Ascending aorta (tissue), 2 donors: ENCODE results near the gene SLC35F3. TPM values are rescaled to one million over a fixed set of nuclear protein-coding genes. Genes with fewer than 3 reads are reported as not detected.

Experiments
- DNase-seq, 2 donors: peaks; one replicate each; pipeline ENCODE4 v3.0.0-alpha.2; 2019; ENCODE audit warnings: low spot score in 2 of 2
- H3K27ac ChIP-seq, 2 donors: fragments of 200-600 bp; sonication (generic); one replicate each; pipeline ENCODE4 v1.5.1; 2016 to 2017; ENCODE audit warnings: mild to moderate bottlenecking in 1 of 2
- H3K27me3 ChIP-seq: fragments of 200-600 bp; sonication (generic); one replicate; pipeline ENCODE4 v1.5.1; 2017
- H3K36me3 ChIP-seq, 2 donors: fragments of 200-600 bp; sonication (generic); one replicate each; pipeline ENCODE4 v1.5.1; 2016
- H3K4me1 ChIP-seq, 2 donors: fragments of 200-600 bp; sonication (generic); one replicate each; pipeline ENCODE4 v1.5.1; 2016 to 2017; ENCODE audit warnings: mild to moderate bottlenecking in 1 of 2
- H3K4me3 ChIP-seq, 2 donors: fragments of 200-600 bp; sonication (generic); one replicate each; pipeline ENCODE4 v1.5.1; 2016 to 2017; ENCODE audit warnings: mild to moderate bottlenecking in 1 of 2
- H3K9me3 ChIP-seq, 2 donors: fragments of 200-600 bp; sonication (generic); one replicate each; pipeline ENCODE4 v1.5.1; 2016
- intact Hi-C: fragments of 100-400 bp; cut with DNase I; formaldehyde crosslinking; loops from one replicate; pipeline ENCODE4 v1.15.1; 2023
- total RNA-seq: library from RNA; depleted of rRNA; stranded (reverse); fragments of >200 nt; gene quantifications from one replicate; pipeline ENCODE4 v1.1.0, GENCODE V29; 2016
- TF ChIP-seq, protein P1 (sequence below), 3 experiments: fragments of 200-600 bp in 2 of 3; fragments of 450-650 bp in 1 of 3; sonication (generic) in 2 of 3; IDR thresholded peaks; one replicate each; pipeline ENCODE4 v1.5.1; 2016 to 2019; ENCODE audit warnings: antibody characterized with exemption in 3 of 3, mild to moderate bottlenecking in 1 of 3, moderate library complexity in 1 of 3

Gene SLC35F3
- total RNA-seq, 1 donor from 2014 or later, result 1.4 TPM

DNA sequence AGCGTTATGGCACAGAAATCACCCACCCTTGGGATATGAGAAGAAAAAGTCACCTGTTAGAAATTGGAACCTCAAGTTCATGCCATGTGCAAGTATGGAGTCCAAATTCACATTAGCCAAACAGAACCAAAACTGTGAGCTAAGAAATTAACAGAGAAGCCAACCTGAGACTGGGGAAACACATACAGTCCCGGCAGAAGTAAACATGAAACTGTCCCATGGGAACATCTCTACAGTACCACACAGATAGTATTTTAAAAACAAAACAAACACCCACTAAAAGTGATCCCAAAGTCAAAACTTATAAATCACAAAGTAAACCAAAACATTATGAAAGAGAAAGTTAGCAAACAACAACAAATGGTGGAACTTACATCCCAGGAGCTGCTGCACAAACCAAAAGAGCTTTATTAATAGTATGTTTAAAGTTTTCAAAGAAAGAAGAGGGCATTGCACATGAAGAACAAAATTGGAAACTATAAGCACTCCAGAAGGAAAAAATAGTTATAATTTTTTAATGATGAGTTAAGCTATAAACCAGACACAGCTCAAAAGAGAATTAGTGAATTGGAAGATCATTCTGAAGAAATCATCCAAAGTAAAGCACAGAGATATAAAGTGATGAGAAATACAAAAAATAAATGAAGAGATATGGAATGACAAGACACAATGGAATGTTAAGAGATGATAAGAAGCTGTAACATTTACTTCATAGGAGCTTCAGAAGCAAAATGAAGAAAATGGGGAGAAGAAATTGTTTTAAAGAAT lies 385.2 kb downstream of the SLC35F3 start:
- Histone ChIP-seq H3K27ac (no peak overlapping the region), H3K27me3 (no peaks in the 10 kb centered on the region), H3K4me3 (no peak overlapping the region), H3K4me1 (no peaks in the 10 kb centered on the region), H3K36me3 (no peaks in the 10 kb centered on the region), H3K9me3 (no peaks in the 10 kb centered on the region)
- intact Hi-C loops, result no loop called here
- DNase-seq, result no peak
- TF ChIP-seq, protein P1, sequence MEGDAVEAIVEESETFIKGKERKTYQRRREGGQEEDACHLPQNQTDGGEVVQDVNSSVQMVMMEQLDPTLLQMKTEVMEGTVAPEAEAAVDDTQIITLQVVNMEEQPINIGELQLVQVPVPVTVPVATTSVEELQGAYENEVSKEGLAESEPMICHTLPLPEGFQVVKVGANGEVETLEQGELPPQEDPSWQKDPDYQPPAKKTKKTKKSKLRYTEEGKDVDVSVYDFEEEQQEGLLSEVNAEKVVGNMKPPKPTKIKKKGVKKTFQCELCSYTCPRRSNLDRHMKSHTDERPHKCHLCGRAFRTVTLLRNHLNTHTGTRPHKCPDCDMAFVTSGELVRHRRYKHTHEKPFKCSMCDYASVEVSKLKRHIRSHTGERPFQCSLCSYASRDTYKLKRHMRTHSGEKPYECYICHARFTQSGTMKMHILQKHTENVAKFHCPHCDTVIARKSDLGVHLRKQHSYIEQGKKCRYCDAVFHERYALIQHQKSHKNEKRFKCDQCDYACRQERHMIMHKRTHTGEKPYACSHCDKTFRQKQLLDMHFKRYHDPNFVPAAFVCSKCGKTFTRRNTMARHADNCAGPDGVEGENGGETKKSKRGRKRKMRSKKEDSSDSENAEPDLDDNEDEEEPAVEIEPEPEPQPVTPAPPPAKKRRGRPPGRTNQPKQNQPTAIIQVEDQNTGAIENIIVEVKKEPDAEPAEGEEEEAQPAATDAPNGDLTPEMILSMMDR (IDR thresholded peaks at IDR 0.05), result no peak

DNA sequence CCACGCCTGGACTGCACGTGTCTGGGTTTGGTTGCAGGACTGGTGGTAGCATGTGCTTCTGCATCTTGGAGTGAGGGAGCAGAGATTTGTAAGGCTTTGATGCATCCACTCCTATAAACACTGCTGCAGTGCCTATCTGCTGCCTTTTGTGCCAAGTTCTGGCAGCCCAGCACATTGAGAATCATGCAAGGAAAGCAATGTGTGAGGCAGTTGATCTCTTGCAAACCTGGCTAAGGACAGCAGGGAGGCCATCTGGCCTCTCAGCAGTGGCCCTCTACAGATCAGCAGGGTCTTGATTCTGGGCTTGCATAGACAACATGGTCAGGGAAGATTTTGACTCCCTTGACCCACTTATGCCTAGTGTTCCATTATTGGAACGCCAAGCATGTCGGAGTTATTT lies 387.5 kb downstream of the SLC35F3 start:
- Histone ChIP-seq H3K4me1 (no peaks in the 10 kb centered on the region), H3K27me3 (no peaks in the 10 kb centered on the region), H3K27ac (no peak overlapping the region), H3K36me3 (no peaks in the 10 kb centered on the region), H3K4me3 (no peak overlapping the region), H3K9me3 (no peaks in the 10 kb centered on the region)
- intact Hi-C loops, result no loop called here
- TF ChIP-seq, protein P1 (IDR thresholded peaks at IDR 0.05), result no peak
- no peak for DNase-seq

DNA sequence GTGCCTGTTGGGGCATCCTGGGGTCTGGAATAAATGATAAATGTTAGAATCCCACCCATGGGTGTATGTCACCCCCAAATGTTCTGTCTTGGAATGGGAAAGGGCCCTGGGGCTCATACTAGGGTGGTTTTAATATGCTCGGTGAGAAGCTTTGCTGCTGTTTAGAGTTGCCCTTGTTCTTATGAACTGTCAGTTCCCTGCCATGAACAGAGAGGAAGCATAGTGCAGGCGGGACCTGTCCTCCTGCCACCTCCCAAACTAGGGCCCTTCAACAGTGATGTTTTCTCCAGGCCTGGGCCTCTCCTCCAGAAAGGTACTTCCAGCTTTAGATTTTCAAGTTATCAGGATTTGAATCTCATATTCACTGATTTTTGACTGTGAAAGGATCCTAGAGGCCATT lies 388.1 kb downstream of the SLC35F3 start:
- no peaks in the 10 kb centered on the region for H3K27me3 ChIP-seq
- no peaks in the 10 kb centered on the region for H3K9me3 ChIP-seq
- intact Hi-C loops, result no loop called here
- DNase-seq, result no peak
- H3K27ac ChIP-seq, result no peak overlapping the region
- H3K4me3 ChIP-seq, result no peak overlapping the region
- H3K36me3 ChIP-seq, result no peaks in the 10 kb centered on the region
- TF ChIP-seq, protein P1 (IDR thresholded peaks at IDR 0.05), result no peak
- no peaks in the 10 kb centered on the region for H3K4me1 ChIP-seq

DNA sequence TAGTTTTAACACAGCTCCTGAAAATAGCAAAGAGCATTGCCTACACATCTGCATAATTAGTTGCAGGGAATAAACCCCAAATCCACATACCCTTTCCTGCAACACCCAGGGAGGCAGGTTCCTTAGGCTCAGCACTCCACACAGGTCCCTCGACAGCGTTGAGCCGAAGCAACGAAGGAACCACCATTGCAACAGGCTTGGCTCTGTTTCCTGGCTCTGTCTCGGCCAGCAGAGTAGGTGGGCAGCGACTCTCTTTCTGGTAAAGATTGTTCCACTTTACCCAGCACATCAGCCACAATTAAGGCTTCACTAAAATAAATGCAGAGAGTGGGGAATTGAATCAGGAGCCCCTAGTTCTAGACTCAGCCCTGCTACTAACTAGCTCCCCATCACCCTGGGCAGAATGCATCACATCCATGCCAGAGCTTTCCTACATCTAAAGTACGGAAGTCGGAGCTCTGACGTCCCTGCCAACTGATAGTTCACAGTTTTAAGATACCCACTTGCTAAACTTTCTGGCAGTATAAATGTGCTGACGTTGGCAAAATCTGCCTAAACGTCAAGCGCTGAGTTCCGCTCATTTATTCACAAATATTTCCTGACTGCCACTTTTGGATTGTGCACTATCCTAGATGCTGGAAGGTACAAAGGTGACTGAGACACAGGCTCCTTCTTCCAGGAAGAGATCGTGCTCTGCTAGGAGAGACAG lies 389.8 kb downstream of the SLC35F3 start:
- intact Hi-C loops, result no loop called here
- Histone ChIP-seq H3K4me1 (no peaks in the 10 kb centered on the region), H3K4me3 (no peak overlapping the region), H3K27me3 (no peaks in the 10 kb centered on the region), H3K27ac (no peak overlapping the region), H3K36me3 (no peaks in the 10 kb centered on the region), H3K9me3 (no peaks in the 10 kb centered on the region)
- TF ChIP-seq, protein P1 (IDR thresholded peaks at IDR 0.05), result no peak
- DNase-seq, result no peak

DNA sequence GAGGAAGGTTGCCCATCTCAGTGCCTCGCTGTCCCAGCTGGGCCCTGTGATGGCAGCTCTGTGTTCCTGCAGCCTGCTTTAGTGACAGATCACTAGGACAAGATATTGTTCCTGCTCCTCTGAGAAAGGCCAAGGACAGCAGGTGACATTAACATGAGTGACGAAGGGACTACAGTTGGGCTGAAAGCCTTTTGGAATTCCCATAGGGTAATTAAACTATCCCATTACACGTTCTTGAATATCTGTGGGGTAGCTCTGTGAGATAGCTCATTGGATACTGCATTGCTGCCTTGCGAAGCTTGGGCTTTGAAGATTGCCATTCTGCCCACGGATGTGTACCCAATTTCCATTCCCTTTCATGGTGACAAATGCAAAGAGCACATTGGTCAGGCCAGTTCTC lies 390.6 kb downstream of the SLC35F3 start:
- DNase-seq, result no peak
- H3K9me3 ChIP-seq, result no peaks in the 10 kb centered on the region
- no peak overlapping the region for H3K4me3 ChIP-seq
- H3K27me3 ChIP-seq, result no peaks in the 10 kb centered on the region
- H3K27ac ChIP-seq, result no peak overlapping the region
- H3K36me3 ChIP-seq, result no peaks in the 10 kb centered on the region
- TF ChIP-seq, protein P1 (IDR thresholded peaks at IDR 0.05), result no peak
- intact Hi-C loops, result no loop called here
- no peaks in the 10 kb centered on the region for H3K4me1 ChIP-seq
